ENCODE data around the gene MRPL27.

MRPL27 gene

GRCh38 chr17:50382931-50383330 is 9.9 kb upstream of the MRPL27 start:
- DNase-seq: no peak

- DNase-seq: peak in 1 of 3 experiments; percentile 39
Measured at GRCh38 chr17:50381920-50382319, 8.9 kb upstream of the MRPL27 start.

- DNase-seq: no peak
Measured at GRCh38 chr17:50381260-50381815, 8.4 kb upstream of the MRPL27 start.

- DNase-seq: no peak
Measured at GRCh38 chr17:50380369-50381259, 7.6 kb upstream of the MRPL27 start.

- no peak for DNase-seq
Measured at GRCh38 chr17:50379351-50380132, 6.6 kb upstream of the MRPL27 start.

GRCh38 chr17:50375858-50376538 is 3.0 kb upstream of the MRPL27 start:
- peak in 2 of 3 experiments; percentile 49 to 73 for DNase-seq

GRCh38 chr17:50373705-50374104 is 721 bp upstream of the MRPL27 start:
- no peak for DNase-seq

GRCh38 chr17:50372222-50372757 is 694 bp downstream of the MRPL27 start:
- no peak for DNase-seq

- DNase-seq: no peak
Measured at GRCh38 chr17:50371526-50371925, 1.5 kb downstream of the MRPL27 start.

GRCh38 chr17:50370052-50370451 is 2.9 kb downstream of the MRPL27 start:
- no peak for DNase-seq

GRCh38 chr17:50367401-50367800 is 5.6 kb downstream of the MRPL27 start:
- no peak for DNase-seq

- no peak for DNase-seq
Measured at GRCh38 chr17:50365649-50366393, 7.2 kb downstream of the MRPL27 start.

GRCh38 chr17:50365165-50365564 is 7.8 kb downstream of the MRPL27 start:
- no peak for DNase-seq

- DNase-seq: no peak
Measured at GRCh38 chr17:50364715-50365114, 8.3 kb downstream of the MRPL27 start.

GRCh38 chr17:50364061-50364458 is 8.9 kb downstream of the MRPL27 start:
- DNase-seq: no peak

- peak in 2 of 3 experiments; percentile 21 to 39 for DNase-seq
Measured at GRCh38 chr17:50363217-50364060, 9.5 kb downstream of the MRPL27 start.

GRCh38 chr17:50362661-50363060 is 10.3 kb downstream of the MRPL27 start:
- DNase-seq: no peak

- DNase-seq: peak; percentile 15 to 50 (median 20)
Measured at GRCh38 chr17:50361561-50362480, 11.2 kb downstream of the MRPL27 start.

- no peak for DNase-seq
Measured at GRCh38 chr17:50360486-50361115, 12.4 kb downstream of the MRPL27 start.
